ENCODE results near the gene MBOAT7. TPM values are rescaled to one million over a fixed set of nuclear protein-coding genes. Genes with fewer than 3 reads are reported as not detected.

MBOAT7 gene
- total RNA-seq, 4 donors from 2014 or later, result 5.3 to 47.8 (median 19.2) TPM

GRCh38 chr19:54156953-54157352 is 32.4 kb downstream of the MBOAT7 start:
- Histone ChIP-seq H3K36me3 (no peaks in the 10 kb centered on the region), H3K27me3 (no peaks in the 10 kb centered on the region), H3K9me3 (no peaks in the 10 kb centered on the region), H3K4me1 (peaks cover 0 to 4% of the 10 kb centered on the region in 2 donors), H3K4me3 (no peak overlapping the region), H3K27ac (no peak overlapping the region)
- intact Hi-C loops (cut with DNase I; ENCODE audit: low total_unique reads), result no loop called here
- TF ChIP-seq POLR2A (IDR thresholded peaks at IDR 0.05) (no peak), CTCF (IDR thresholded peaks at IDR 0.05) (no peak)
- DNase-seq, result no peak

- no peaks in the 10 kb centered on the region for H3K9me3 ChIP-seq
- no peak overlapping the region for H3K4me3 ChIP-seq
- no peak for DNase-seq
- no peaks in the 10 kb centered on the region for H3K27me3 ChIP-seq
- H3K36me3 ChIP-seq, result no peaks in the 10 kb centered on the region
- H3K4me1 ChIP-seq, result peaks cover 0 to 4% of the 10 kb centered on the region in 2 donors
- H3K27ac ChIP-seq, result no peak overlapping the region
- intact Hi-C loops (cut with DNase I; ENCODE audit: low total_unique reads), result no loop called here
- TF ChIP-seq POLR2A (IDR thresholded peaks at IDR 0.05) (no peak), CTCF (IDR thresholded peaks at IDR 0.05) (no peak)
Observed at GRCh38 chr19:54156490-54156889, 32.9 kb downstream of the MBOAT7 start.

GRCh38 chr19:54155694-54156093 is 33.7 kb downstream of the MBOAT7 start:
- Histone ChIP-seq H3K4me1 (peaks cover 0 to 4% of the 10 kb centered on the region in 2 donors), H3K9me3 (no peaks in the 10 kb centered on the region), H3K36me3 (no peaks in the 10 kb centered on the region), H3K4me3 (no peak overlapping the region), H3K27me3 (no peaks in the 10 kb centered on the region), H3K27ac (no peak overlapping the region)
- TF ChIP-seq CTCF (IDR thresholded peaks at IDR 0.05), result no peak
- no peak for TF ChIP-seq POLR2A (IDR thresholded peaks at IDR 0.05)
- DNase-seq, result no peak
- intact Hi-C loops (cut with DNase I; ENCODE audit: low total_unique reads), result no loop called here

GRCh38 chr19:54154603-54155345 is 34.6 kb downstream of the MBOAT7 start:
- H3K36me3 ChIP-seq, result no peaks in the 10 kb centered on the region
- intact Hi-C loops (cut with DNase I; ENCODE audit: low total_unique reads), result no loop called here

More at GRCh38 chr19:54154603-54155345, 34.6 kb downstream of the MBOAT7 start:
- Histone ChIP-seq H3K4me1 (peaks cover 0 to 4% of the 10 kb centered on the region in 2 donors), H3K4me3 (no peak overlapping the region), H3K27me3 (no peaks in the 10 kb centered on the region), H3K9me3 (no peaks in the 10 kb centered on the region), H3K27ac (no peak overlapping the region)
- TF ChIP-seq POLR2A (IDR thresholded peaks at IDR 0.05) (no peak), CTCF (IDR thresholded peaks at IDR 0.05) (no peak)
- no peak for DNase-seq
